Inflammatory macrophage (primary cell): ENCODE measurements around the gene C3orf18.

Source experiments
- DNase-seq, 2 donors: peaks; one replicate each; pipeline ENCODE4 v3.0.0-alpha.2; 2020 to 2022

Gene C3orf18

GRCh38 chr3:50580683-50581458 lies 13.3 kb upstream of the C3orf18 start:
- no peak for DNase-seq

GRCh38 chr3:50577348-50577747 lies 9.8 kb upstream of the C3orf18 start:
- DNase-seq, result no peak

GRCh38 chr3:50575372-50575771 lies 7.8 kb upstream of the C3orf18 start:
- no peak for DNase-seq

GRCh38 chr3:50574444-50574831 lies 6.9 kb upstream of the C3orf18 start:
- no peak for DNase-seq

- no peak for DNase-seq
Observed at GRCh38 chr3:50573566-50574443, 6.3 kb upstream of the C3orf18 start.

- DNase-seq, result no peak
Observed at GRCh38 chr3:50572801-50573371, 5.3 kb upstream of the C3orf18 start.

GRCh38 chr3:50572158-50572557 lies 4.6 kb upstream of the C3orf18 start:
- peak; percentile 83 to 88 for DNase-seq

- DNase-seq, result no peak
Observed at GRCh38 chr3:50571486-50571885, 3.9 kb upstream of the C3orf18 start.

- no peak for DNase-seq
Observed at GRCh38 chr3:50570508-50571279, 3.1 kb upstream of the C3orf18 start.

- peak; percentile 97 to 99 for DNase-seq
Observed at GRCh38 chr3:50568947-50569749, 1.6 kb upstream of the C3orf18 start, which contains the start of gene HEMK1. HEMK1 (plus strand) TSS chr3:50569522; CDS start chr3:50571105, 1,583 bp downstream.

- DNase-seq, result no peak
Observed at GRCh38 chr3:50567011-50567385, 549 bp downstream of the C3orf18 start.

GRCh38 chr3:50564321-50564720 lies 3.2 kb downstream of the C3orf18 start:
- DNase-seq, result no peak

GRCh38 chr3:50563867-50564266 lies 3.7 kb downstream of the C3orf18 start:
- no peak for DNase-seq

- DNase-seq, result peak in 1 of 2 donors; percentile 29
Observed at GRCh38 chr3:50562861-50563260, 4.7 kb downstream of the C3orf18 start.

GRCh38 chr3:50559702-50560101 lies 7.8 kb downstream of the C3orf18 start:
- DNase-seq, result no peak

- no peak for DNase-seq
Observed at GRCh38 chr3:50557915-50558314, 9.6 kb downstream of the C3orf18 start.

GRCh38 chr3:50557106-50557505 lies 10.4 kb downstream of the C3orf18 start:
- no peak for DNase-seq

- DNase-seq, result no peak
Observed at GRCh38 chr3:50554553-50554952, 13.0 kb downstream of the C3orf18 start.

GRCh38 chr3:50552598-50552997 lies 14.9 kb downstream of the C3orf18 start:
- DNase-seq, result no peak

- no peak for DNase-seq
Observed at GRCh38 chr3:50551681-50552435, 15.7 kb downstream of the C3orf18 start.
